Lower lobe of right lung (tissue), 2 donors: ENCODE results near the gene PDAP1. TPM values are rescaled to one million over a fixed set of nuclear protein-coding genes. Genes with fewer than 3 reads are reported as not detected.
"Not testable (repeated sequence)": the region's sequence is repeated elsewhere in the genome, so short reads cannot be mapped to it uniquely, and the experiment has no call there.

Experiments
- ATAC-seq, 2 donors: fragments of 200-7000 bp; cut with Tn5 transposase; one replicate each; pipeline ENCODE4 v1.9.1; 2020 to 2022; ENCODE audit warnings: mild to moderate bottlenecking in 2 of 2, moderate library complexity in 2 of 2
- DNase-seq: peaks from one replicate; pipeline ENCODE4 v3.0.0-alpha.2; 2020
- H3K27ac ChIP-seq: fragments of 200-600 bp; one replicate; pipeline ENCODE4 v1.8.0; 2022
- H3K27me3 ChIP-seq: fragments of 200-600 bp; one replicate; pipeline ENCODE4 v1.8.0; 2022; ENCODE audit warnings: low read depth
- H3K36me3 ChIP-seq: fragments of 200-600 bp; one replicate; pipeline ENCODE4 v1.8.0; 2022; ENCODE audit warnings: mild to moderate bottlenecking
- H3K4me1 ChIP-seq: fragments of 200-600 bp; one replicate; pipeline ENCODE4 v1.8.0; 2022
- H3K4me3 ChIP-seq: fragments of 200-600 bp; one replicate; pipeline ENCODE4 v1.8.0; 2022; ENCODE audit warnings: mild to moderate bottlenecking
- H3K9me3 ChIP-seq: fragments of 200-600 bp; one replicate; pipeline ENCODE4 v1.8.0; 2022
- intact Hi-C: fragments of 100-400 bp; cut with DNase I; formaldehyde crosslinking; loops from one replicate; pipeline ENCODE4 v1.11.0; 2022
- total RNA-seq: library from RNA; stranded (reverse); fragmentation: NEBNext Ultra II Directional; extraction: Animal tissue kit (Norgen Biotek cat#: 25700); gene quantifications from one replicate; pipeline ENCODE4 v1.2.1, GENCODE V29; 2021
- TF ChIP-seq, protein P1 (sequence below): fragments of 200-600 bp; IDR thresholded peaks from one replicate; pipeline ENCODE4 v1.8.0; 2022; ENCODE audit warnings: antibody characterized with exemption, mild to moderate bottlenecking
- donor health status: DM: no; HTN: yes; CAD: no; lungs with severe emphysema.

PDAP1 gene
- total RNA-seq, 1 donor from 2014 or later = 61.6 TPM

DNA sequence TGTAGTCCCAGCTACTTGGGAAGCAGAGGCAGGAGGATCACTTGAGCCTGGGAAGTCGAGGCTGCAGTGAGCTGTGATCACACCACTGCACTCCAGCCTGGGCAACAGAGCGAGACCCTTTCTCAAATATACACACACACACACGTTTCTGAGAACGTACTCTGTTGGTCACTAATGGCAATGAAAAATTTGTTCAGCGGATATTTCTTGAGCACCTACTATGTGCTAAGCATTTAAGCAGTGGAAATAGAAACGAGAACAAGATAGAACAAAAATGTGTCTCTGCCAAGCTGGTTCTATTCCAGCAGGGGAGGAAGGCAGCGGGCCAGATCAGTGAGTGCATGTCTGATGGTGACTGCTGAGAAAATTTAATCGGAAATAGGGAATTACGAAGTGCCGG, 25.2 kb downstream of the PDAP1 start:
- no peak overlapping the region for H3K4me3 ChIP-seq
- no peaks in the 10 kb centered on the region for H3K27me3 ChIP-seq
- DNase-seq (no peak), ATAC-seq (no peak)
- H3K9me3 ChIP-seq = no peaks in the 10 kb centered on the region
- H3K4me1 ChIP-seq = peaks cover 56% of the 10 kb centered on the region
- intact Hi-C loops = no loop called here
- peaks cover 55% of the 10 kb centered on the region for H3K36me3 ChIP-seq
- no peak overlapping the region for H3K27ac ChIP-seq
- TF ChIP-seq, protein P1, sequence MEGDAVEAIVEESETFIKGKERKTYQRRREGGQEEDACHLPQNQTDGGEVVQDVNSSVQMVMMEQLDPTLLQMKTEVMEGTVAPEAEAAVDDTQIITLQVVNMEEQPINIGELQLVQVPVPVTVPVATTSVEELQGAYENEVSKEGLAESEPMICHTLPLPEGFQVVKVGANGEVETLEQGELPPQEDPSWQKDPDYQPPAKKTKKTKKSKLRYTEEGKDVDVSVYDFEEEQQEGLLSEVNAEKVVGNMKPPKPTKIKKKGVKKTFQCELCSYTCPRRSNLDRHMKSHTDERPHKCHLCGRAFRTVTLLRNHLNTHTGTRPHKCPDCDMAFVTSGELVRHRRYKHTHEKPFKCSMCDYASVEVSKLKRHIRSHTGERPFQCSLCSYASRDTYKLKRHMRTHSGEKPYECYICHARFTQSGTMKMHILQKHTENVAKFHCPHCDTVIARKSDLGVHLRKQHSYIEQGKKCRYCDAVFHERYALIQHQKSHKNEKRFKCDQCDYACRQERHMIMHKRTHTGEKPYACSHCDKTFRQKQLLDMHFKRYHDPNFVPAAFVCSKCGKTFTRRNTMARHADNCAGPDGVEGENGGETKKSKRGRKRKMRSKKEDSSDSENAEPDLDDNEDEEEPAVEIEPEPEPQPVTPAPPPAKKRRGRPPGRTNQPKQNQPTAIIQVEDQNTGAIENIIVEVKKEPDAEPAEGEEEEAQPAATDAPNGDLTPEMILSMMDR = no peak

DNA sequence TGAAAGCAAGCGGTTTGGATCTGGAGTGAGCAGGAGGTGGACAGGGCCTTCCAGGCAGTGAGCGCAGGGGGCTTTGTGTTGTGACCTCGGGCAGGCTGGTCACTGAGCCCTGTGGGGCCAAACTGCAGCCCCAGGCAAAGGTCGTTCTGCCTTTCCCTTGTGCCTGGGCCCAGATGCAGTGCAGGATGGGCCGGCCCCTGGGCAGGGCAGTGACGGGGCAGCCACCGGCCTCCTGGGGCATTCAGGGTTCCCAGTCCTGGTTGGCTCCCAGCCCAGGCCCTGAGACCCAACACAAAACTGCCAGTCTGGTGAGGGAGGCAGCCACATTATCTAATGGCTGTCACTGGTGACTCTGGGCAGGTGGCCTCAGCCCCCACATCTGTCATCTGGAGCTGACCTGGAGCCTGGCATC, 26.7 kb downstream of the PDAP1 start:
- ATAC-seq (no peak), DNase-seq (no peak)
- TF ChIP-seq, protein P1 = no peak
- Histone ChIP-seq H3K27ac (peak overlapping the region; percentile 88), H3K27me3 (no peaks in the 10 kb centered on the region), H3K4me3 (peak overlapping the region; percentile 40), H3K9me3 (no peaks in the 10 kb centered on the region), H3K36me3 (peaks cover 52% of the 10 kb centered on the region), H3K4me1 (peaks cover 70% of the 10 kb centered on the region)
- intact Hi-C loops = no loop called here

DNA sequence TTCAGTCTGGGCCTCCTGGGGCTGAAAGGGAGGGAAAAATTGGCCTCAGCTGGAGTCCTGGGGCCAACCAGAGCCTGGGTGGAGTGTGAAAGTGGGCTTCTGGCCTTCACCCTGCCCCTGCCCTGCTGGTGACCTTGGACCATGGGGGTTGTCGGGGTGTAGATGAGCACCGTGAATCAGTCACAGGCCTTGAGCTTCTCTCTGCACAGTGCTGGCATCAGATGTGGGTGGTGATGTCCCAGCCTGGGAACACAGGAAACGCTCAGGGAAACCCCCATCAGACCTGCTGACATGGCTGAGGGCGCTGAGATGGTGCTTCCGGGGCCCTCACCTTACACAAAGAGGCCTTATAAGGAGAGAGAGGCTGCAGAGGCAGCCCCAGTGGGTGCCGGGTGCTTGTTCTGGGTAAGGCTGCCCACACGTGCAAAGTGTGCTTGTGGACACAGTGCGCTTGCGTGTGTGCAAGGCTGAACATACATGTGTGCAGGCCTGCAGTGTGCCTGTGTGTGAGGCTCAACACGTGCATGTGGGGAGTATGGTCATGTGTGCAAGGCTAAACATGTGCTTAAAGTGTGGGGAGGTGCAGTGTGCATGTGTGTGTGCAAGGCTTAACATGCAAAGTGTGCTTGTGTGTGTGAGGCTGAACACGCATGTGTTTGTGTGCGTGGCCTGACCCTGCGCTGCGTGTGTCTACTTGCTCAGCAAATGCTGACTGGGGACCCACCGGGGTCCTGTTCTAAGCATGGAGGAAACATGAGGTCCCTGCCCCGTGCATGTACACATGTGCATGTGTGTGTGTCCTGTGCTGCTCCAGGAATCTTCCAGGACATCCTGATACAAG, 27.4 kb downstream of the PDAP1 start:
- DNase-seq (no peak), ATAC-seq (peak; percentile 25 to 57)
- H3K27ac ChIP-seq = peak overlapping the region; percentile 88

DNA sequence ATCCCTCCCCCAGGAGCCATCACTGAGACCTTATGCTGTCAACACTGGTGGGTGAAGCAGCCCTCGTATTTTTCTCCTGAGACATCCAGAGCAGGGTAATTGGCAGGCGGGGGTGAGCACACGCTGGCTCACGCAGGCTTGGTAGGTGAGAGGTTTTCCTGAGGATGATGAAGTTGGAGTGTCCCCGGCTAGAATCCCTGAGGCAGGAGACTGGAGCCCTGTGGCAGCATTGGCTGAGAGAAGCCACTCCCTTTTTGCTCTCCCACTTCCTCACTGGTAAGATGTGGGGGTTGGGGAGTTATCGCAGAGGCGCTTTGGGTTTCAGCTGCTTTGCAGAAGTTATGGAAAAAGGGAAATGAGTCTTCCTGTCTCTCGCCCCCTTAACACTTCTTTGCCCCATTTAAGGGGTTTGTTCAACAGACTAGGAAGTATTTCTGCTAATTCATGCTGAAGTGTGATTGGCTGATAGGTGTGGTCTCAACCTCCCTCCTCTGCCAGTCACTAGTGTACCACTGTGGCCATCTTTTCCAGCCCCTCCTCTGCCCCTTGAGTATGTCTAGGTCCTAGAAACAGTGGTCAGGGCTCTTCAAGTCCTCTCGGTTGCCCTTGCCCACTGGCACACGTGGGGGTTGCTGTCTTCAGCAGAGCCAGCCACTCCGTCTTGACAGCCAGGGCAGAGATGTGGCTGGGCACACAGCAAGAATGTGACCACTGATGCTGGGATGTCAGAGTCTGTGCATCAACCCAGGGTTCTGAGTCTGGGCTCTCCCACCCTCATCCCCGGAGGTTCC, 28.2 kb downstream of the PDAP1 start:
- H3K27ac ChIP-seq = peak overlapping the region; percentile 88
- ATAC-seq = peak; percentile 42 to 64
- DNase-seq = peak; percentile 67
- H3K4me1 ChIP-seq = peaks cover 72% of the 10 kb centered on the region
- intact Hi-C loops = no loop called here
- H3K27me3 ChIP-seq = no peaks in the 10 kb centered on the region
- TF ChIP-seq, protein P1 = no peak
- H3K36me3 ChIP-seq = peaks cover 43% of the 10 kb centered on the region
- H3K9me3 ChIP-seq = no peaks in the 10 kb centered on the region
- peak overlapping the region; percentile 40 for H3K4me3 ChIP-seq

More for the DNA sequence above, 27.4 kb downstream of the PDAP1 start:
- Histone ChIP-seq H3K27me3 (no peaks in the 10 kb centered on the region), H3K36me3 (peaks cover 50% of the 10 kb centered on the region), H3K9me3 (no peaks in the 10 kb centered on the region), H3K4me3 (peak overlapping the region; percentile 40), H3K4me1 (peaks cover 71% of the 10 kb centered on the region)
- TF ChIP-seq, protein P1 = no peak
- intact Hi-C loops = no loop called here

DNA sequence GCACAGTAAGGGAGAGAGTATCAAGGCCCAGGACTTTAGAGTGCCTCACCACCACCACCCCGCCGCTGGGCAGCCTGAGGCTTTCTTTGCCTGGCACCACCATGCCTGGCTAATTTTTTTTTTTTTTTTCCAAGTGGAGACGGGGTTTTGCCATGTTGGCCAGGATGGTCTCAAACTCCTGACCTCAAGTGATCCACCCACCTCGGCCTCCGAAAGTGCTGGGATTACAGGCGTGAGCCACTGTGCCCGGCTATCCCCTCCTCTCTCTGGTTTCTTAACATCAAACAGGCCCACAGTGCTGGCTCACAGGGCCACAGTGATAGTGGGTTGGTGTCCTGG, 28.7 kb downstream of the PDAP1 start:
- H3K27ac ChIP-seq = peak overlapping the region; percentile 88
- ATAC-seq, intact Hi-C loops, H3K27me3 ChIP-seq, H3K9me3 ChIP-seq, DNase-seq: not testable (repeated sequence)
- peaks cover 71% of the 10 kb centered on the region for H3K4me1 ChIP-seq
- H3K4me3 ChIP-seq = peak overlapping the region; percentile 40
- H3K36me3 ChIP-seq = peaks cover 43% of the 10 kb centered on the region
